Activated T-helper 9 cell treated with anti-CD3 and anti-CD28 coated beads, Interleukin-2, amount 50 U/mL, for 16 hours (primary cell): ENCODE results near the gene MLANA.

ENCODE experiments used
- DNase-seq: peaks from one replicate; pipeline ENCODE4 v3.0.0-alpha.2; 2020; ENCODE audit warnings: low read depth

MLANA gene

DNA sequence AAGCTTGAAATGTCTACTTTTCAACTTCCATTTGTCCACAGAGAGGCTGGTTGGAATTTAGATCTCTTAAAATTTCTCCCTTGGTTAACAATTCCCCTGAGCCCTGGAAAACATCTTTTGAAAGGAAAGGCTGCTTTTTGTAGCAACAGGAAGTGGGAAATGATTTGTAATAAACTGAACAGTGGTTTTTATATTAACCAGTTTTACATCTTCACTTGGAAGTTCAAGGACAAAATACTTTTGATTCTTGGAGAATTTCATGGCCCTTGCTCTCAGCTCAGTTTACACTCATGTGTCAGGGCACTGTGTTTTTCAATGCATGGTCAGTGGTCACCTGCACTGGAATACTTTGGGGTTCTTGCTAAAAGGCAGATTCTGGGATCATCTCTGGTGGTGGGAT, 9.9 kb downstream of the MLANA start:
- DNase-seq, result no peak

DNA sequence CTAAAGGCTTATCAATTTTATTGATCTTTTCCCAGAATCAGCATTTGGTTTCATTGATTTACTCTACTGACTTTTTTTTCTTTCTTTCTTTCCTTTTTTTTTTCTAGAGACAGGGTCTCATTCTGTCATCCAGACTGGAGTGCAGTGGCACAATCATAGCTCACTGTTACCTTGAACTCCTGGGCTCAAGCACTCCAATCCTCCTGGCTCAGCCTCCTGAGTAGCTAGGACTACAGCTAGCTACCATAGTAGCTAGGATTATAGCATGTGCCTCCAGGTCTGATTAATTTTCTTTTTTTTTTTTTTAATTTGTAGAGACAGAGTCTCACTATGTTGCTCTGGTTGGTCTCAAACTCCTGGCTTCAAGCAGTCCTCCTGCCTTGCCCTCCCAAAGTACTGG, 11.7 kb downstream of the MLANA start:
- DNase-seq, result no peak

DNA sequence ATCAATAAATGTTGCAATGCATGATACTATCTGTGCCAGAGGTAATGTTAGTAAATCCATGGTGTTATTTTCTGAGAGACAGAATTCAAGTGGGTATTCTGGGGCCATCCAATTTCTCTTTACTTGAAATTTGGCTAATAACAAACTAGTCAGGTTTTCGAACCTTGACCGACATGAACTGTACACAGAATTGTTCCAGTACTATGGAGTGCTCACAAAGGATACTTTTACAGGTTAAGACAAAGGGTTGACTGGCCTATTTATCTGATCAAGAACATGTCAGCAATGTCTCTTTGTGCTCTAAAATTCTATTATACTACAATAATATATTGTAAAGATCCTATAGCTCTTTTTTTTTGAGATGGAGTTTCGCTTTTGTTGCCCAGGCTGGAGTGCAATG, 18.2 kb downstream of the MLANA start:
- DNase-seq, result no peak

DNA sequence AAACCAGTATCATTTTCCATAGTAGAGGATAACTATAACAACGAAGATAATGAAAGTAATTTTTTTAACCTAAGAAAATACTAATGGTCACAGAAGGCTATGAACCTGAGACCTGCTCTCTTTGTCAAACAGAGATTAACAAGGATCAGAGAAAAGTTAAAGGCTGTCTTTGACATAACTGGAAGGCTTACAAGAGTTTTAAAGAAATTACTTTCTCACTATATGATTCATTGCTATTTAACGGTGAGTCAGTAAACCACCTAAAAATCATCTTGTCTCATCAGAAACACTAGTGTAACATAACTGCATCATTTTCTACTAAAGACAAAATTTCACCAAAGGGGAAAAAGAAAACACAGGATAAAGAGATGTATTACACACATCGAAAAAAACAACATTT, 19.3 kb downstream of the MLANA start:
- DNase-seq, result no peak

DNA sequence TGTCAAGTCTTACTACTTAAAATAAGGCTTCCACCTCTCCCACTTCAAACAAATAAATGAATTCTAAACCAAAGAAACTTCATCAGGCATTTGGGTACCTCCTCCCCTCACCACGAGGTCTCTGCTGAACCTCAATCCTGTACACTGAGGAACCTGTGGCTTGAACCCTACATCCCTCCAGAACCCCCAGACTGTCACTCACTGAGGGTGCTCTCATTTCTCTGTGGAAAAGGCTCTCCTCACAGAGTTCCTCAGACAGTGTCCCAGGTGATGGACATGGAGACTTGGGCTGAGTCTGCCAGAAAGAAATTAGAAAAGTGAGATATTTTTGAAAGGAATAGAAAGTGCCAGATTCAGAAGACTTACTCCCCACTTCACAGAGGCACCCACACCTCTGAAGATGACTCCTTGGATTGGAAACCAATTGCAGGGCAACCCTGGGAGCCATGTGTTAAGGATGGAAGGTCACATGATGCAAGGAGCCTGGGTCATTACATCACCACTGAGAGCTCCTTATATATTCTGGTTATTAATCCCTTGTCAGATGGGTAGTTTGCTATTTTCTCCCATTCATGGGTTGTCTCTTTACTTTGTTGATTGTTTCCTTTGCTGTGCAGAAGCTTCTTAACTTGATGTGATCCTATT, 19.8 kb downstream of the MLANA start:
- DNase-seq, result no peak

DNA sequence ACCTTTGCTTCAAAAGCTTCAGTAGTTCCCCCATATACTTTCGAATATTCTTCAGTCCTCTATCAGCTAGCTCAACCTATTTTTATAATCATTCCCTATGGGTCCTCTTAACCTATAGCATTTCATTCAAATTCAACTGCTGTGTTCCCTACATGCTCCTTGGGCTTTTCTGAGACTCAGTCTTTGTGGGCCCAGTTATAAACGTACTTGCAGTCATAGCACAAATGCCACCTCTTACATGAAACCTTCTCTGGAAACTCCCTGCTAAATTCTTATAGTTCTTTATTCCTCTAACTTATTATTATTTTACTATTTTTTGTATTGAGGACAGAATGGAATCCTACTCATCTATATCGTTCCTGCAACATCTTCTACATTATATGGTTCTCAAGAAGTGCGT, 24.7 kb downstream of the MLANA start:
- no peak for DNase-seq

DNA sequence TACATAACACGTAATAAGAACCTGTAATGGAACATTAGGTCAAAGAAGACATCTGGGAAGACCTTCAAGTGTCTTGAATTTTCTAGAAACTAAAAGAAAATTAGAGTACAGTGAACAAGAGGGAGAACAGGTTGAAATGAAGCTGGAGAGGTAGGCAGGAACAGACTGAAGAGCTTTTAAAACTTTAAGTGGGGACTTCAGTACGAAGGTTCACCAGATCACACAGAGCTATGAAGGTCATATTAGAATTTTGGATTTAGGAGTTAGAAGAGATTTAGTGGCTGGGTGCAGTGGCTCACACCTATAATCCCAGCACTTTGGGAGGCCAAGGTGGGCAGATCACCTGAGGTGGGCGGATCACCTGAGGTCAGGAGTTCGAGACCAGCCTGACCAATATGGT, 26.6 kb downstream of the MLANA start:
- DNase-seq, result no peak

DNA sequence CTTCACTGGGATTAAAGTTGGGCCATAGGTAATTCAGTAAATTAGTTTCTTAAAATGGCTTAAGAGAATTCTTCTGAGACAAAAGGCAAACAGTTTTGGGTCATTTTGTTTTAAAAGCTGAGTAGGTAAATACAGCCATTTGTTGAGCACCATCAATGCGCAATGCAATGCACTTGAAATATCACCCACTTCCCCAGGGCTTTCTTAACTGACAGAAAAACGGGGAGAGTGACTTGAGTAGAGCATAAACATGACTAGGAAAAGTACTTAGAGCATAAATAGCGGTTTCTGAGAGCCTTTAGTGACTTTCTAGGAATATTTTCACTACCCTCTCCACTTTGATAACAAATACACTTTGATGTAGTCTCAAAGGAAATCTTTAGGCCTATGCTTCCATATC, 27.2 kb downstream of the MLANA start:
- DNase-seq, result no peak

DNA sequence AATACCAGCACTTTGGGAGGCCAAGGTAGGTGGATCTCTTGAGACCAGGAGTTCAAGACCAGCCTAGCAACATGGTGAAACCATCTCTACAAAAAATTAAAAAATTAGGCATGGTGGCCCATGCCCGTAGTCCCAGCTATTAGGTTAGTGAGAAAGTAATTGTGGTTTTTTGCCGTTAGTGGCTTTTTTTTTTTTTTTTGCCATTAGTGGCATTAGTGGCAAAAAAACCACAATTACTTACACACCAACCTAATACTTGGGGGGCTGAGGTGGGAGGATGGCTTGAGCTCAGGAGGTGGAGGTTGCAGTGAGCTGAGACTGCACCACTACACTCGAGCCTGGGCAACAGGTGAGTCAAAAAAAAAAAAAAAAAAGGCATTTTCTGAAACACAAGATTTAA, 27.8 kb downstream of the MLANA start:
- no peak for DNase-seq

DNA sequence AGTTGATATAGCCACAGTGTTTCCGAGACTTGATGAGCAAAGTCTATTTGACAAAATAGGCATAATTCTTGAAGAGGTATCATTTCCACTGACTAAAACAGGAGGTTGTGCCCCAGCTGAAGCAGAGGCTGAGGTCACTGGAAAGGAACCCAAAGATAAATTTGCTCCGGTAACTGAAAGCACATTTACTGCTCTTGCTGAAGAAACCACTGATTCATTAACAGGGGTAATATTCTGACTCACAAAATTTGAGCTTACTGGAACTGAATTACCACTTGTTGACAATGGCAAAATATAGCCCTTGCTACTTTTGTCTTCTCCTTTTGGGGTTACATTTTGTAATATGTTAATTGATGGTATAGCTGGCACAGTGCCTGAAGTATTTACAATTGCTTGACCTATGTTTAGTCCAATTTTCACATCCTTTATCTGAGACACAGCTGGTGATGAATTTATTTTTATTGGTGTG, 30.2 kb downstream of the MLANA start:
- no peak for DNase-seq

DNA sequence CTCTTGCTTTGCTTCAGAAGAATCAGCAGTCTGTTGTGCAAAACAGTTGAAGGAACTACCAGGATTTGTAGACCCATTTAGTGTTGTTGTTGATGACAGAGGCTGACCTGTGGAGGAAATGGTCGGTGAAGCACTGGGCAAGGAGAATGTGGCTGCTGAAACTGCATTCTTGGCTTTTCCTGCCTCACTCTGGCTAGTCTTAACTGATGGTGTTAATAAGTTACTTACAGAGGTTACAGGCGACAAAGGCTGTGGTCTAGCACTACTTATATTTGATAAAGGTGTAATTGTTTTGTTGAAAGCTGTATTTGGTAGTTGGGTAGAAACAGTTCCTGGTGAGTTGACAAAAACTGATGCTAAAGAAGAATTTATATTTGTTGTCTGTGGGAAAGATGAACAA, 31.5 kb downstream of the MLANA start:
- DNase-seq, result no peak

DNA sequence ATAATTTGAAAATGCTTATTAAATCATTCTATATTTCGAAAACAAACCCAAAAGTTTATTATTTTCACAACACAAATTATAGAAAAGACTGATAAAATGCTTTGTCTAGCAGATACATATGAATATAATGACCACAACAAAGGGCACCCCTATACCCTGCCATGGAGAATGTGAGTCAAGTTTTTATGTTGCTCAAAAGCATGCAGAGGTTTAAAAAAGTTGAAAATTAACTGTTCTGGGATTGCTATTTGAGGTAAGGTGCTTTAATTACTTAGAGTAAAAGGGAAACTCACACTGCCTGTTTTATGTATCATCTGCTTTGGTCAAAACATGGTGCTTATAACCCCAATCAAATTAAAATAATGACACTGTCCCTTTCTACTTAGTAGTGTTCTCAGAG, 41.0 kb downstream of the MLANA start:
- no peak for DNase-seq

DNA sequence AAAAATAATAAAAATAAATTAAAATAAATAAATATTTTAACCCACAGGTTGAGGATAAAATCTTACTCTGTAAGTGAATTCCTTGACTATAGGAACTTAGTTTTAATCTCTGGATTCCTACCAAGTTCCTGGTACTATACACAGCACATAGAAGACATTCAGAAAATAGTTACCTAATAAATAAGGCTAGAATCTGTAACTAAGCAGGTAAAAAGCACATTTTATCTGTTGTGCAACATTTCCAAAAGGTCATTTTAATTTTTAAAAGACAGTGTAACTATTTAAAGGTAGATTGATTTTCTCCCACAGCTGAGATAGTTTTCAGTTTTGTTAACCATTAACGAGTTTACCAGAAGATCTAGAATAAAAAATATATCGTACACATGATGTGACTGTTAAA, 47.8 kb downstream of the MLANA start:
- DNase-seq, result no peak

DNA sequence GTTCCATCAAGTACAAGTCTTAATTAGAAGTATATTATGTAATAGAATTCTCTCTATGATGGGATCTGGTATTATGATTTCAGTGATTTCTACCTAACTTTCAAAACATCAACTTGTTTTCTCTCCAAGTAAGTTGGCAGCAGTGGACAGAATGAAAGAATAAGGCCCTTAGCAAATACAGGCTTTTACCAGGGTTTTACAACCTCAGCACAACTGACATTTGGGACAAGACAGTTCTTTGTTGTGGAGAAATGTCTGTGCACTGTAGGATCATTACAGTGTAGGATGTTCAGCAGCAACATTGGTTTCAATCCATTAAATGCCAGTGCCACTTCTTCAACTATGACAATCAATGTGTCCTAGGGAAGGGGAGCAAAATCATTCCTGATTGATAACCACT, 48.8 kb downstream of the MLANA start:
- no peak for DNase-seq

DNA sequence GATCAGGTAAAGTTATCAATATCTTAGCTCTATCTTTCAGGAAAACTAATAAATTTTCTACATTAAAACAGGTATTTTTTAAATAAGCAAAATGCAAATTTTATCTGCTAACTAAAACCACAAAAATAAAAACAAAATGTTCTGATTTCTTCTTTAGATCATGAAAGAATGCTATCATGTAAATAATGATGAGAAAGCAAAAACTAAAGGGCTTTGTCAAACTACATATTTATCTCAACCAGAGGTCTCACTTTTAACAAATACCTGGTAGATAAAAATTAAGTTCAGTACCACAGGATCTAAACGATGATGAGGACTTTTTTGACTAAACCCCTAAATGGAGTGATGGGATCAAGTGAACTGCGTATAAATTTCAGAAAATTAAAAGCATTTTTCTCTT, 50.5 kb downstream of the MLANA start:
- DNase-seq, result no peak

DNA sequence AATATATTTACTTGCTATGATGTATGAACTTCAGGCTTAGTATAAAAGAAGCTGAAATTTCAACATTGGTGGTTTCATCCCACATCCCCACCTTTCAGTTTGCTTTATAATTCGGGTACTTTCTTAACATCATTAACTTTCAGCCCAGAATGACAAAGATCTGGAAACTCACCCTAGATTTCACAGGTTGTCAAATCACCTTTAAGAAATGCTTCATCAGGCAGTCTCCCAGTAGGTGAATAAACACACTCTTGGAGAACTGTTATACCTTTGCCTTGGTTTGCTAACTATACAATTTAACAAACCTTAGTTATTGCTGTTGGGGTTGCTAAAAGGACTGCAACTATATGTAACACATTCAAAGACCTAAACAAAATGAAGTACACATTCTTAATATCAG, 54.4 kb downstream of the MLANA start:
- DNase-seq, result no peak

DNA sequence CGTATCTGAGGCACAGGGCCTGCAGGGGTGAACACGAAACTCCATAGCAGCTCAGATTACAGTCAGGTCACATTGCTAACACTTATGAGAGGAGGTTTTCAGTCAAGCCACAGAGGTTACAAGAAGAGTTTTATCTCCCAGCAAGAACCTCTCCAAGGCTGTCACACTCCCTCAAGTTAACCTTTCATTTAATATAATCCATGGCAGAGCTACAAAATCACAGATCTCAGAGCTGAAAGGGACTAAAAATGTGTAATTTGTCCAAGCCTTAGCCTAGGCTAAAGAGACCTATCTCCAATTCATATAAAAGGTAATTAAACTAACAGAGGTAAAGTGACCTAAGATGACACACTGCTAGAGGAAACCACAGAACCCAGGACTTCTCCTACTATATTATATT, 57.2 kb downstream of the MLANA start:
- no peak for DNase-seq

DNA sequence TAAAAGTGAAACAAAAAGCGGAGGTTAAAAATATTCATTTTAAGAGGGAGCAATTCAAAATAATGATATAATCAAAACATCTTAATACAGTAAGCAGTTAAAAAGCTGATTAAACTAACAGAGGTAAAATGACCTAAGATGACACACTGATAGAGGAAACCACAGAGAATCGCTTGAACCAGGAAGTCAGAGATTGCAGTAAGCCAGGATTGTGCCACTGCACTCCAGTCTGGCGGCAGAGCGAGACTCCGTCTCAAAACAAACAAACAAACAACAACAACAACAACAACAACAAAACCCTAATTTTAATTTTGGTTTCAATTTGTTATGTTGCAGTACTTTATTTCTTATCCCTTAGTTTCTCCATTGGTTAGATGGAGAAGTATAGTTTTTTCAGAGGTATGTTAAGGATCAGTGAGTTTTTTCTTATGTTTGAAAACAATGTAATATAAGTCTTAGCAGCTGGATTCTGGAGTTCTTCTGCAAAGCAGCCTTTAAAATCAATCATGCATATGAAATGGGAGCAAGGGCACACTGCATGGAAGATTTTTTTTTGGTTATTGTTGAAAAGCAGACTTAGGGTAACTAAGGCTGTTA, 58.5 kb downstream of the MLANA start:
- DNase-seq, result no peak

DNA sequence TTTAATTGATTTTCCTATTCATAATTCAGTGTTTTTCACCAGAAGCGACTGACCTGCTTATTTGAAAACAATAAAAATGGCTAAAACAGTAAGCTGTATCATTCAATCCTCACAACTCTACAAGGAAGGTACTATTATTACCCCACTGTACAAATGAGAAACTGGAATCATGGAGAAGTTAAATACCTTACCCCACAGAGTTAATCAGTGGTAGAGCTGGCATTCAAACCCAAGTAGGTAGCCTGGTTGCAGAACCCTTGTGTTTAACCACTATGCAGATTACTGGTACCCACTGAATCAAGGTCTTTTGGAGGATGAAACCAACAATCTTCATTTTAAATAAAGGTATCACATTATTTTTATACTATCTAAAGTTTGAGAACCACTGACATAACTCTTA, 59.6 kb downstream of the MLANA start:
- DNase-seq, result no peak

DNA sequence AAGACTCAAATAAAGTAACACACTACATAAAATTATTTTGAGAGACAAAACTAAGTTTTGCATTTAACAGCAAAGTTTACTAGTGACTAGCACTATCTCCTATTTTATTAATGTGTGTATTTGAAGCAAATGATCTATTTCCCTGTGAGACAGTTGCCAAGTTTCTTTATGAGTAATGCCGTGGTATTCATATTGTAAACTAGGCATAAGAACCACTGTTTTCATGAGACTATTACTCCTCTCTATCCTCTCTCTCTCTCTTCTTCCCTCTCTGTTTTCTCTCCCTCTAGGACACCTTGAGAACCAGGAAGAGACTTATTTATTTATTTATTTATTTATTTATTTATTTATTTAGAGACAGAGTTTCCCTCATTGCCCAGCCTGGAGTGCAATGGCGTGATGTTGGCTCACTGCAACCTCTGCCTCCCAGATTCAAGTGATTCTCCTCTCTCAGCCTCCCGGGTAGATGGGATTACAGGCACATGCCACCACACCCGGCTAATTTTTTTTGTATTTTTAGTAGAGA, 61.1 kb downstream of the MLANA start:
- DNase-seq, result no peak

DNA sequence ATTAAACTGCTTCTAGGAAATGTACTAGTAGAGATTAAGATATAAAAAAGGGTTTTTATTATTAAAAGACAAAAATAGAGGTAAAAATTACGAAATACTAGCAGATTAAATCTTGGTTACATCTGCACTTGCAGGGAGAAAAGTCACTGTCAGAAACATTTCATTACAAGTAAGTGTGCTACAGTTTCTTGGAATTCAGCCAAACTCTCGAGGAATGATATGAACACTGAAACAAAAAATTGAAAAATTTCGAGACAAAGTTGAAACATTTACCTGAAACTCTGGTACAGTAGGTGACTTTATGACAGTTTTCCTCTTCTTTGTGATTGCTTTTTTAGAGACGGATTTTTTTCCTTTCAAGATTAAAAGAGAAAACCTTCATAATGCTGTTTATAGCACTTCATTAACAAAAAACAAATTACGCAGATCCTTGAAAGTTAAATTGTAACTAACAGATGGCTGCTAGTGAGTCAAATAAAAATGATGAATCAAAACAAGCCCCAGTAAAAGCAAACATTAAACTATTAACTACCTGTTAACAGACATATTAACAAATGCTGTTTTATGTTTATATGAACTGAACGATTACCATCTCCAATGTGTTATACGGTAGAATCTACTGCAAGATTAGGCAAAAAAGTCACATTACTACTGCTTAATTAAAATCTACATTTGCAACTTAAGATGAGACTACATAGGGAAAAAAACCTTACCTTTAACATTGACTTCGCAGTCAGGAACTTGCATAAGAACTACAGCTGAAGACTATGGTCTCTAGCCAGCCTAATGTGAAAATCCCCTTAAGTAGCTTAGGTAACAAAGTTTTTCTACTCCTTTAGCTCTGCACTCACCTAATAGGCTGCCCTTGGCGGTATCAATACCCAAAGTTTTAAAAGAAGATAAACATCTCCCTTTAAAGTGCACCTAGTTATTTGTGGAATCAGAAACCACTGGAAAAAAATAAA, 63.3 kb downstream of the MLANA start:
- no peak for DNase-seq

DNA sequence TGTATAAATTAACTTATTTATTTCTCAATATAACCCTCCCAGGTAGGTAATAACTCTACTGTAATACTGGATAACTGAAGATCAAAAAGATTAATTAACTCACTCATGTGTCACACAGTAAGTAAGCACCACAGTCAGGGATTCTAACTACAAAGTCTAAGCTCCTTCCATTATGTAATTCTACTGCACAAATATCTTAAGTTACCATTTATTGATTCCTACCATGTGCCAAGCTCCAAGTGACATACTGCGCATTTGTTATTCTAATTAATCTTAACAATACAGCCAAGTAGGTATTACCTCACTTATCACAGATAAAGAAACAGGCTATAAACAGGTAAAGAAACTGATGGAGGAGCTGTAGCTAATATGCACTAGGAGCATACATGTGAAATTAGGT, 66.5 kb downstream of the MLANA start:
- no peak for DNase-seq

DNA sequence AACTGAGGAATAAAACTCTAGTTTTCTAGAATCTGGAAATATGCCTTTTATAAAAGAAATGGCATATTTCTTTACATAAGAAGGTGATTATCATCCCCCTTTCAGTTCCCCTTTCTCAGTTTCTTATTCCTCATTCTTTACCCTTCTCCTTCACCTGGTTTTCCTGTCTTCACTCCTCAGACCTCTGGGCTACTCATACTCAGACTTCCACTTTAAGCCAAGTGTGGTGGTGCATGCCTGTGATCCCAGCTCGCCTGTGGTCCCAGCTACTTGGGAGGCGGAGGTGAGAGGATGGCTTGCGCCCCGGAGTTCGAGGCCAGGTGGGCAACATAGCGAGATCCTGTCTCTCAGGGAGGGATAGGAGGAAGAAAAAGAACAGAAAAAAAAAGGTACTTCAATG, 67.6 kb downstream of the MLANA start:
- DNase-seq, result no peak
